H9 (cell line): ENCODE measurements around the gene STMN3. TPM values are rescaled to one million over a fixed set of nuclear protein-coding genes. Genes with fewer than 3 reads are reported as not detected.

Experiments
- DNase-seq: peaks from one replicate; pipeline ENCODE4 v3.0.0-alpha.2; 2017
- H2AFZ ChIP-seq: one replicate; pipeline ENCODE4 v1.6.1; 2013; ENCODE audit warnings: mild to moderate bottlenecking, low read length, control low read depth, moderate library complexity
- H2AK5ac ChIP-seq: 2 replicates; pipeline ENCODE4 v1.6.1; 2013; ENCODE audit warnings: low read length, control low read depth, mixed read lengths; ENCODE audit not compliant: insufficient read length
- H2BK120ac ChIP-seq: one replicate; pipeline ENCODE4 v1.6.1; 2013; ENCODE audit warnings: low read depth, mild to moderate bottlenecking, low read length, control low read depth, inconsistent platforms; ENCODE audit not compliant: poor library complexity, severe bottlenecking
- H2BK12ac ChIP-seq: 2 replicates; pipeline ENCODE4 v1.6.1; 2013; ENCODE audit warnings: low read length, control low read depth, mixed read lengths, low read depth; ENCODE audit not compliant: insufficient read length
- H2BK15ac ChIP-seq: 2 replicates; pipeline ENCODE4 v1.6.1; 2013; ENCODE audit warnings: low read depth, low read length, control low read depth
- H2BK20ac ChIP-seq: one replicate; pipeline ENCODE4 v1.6.1; 2013; ENCODE audit warnings: low read depth, mild to moderate bottlenecking, low read length, control low read depth, inconsistent platforms; ENCODE audit not compliant: poor library complexity, severe bottlenecking
- H2BK5ac ChIP-seq: 2 replicates; pipeline ENCODE4 v1.6.1; 2013; ENCODE audit warnings: low read length, control low read depth, mixed read lengths; ENCODE audit not compliant: insufficient read length
- H3K14ac ChIP-seq: 2 replicates; pipeline ENCODE4 v1.6.1; 2013; ENCODE audit warnings: low read length, control low read depth; ENCODE audit not compliant: insufficient read depth
- H3K18ac ChIP-seq: 2 replicates; pipeline ENCODE4 v1.6.1; 2013; ENCODE audit warnings: low read depth, mild to moderate bottlenecking, mixed read lengths, low read length, control low read depth; ENCODE audit not compliant: insufficient read length
- H3K23ac ChIP-seq: 2 replicates; pipeline ENCODE4 v1.6.1; 2013; ENCODE audit warnings: low read length, control low read depth, mixed read lengths, low read depth; ENCODE audit not compliant: insufficient read length
- H3K23me2 ChIP-seq: 2 replicates; pipeline ENCODE4 v1.6.1; 2013; ENCODE audit warnings: low read depth, mild to moderate bottlenecking, mixed read lengths, low read length, control low read depth; ENCODE audit not compliant: insufficient read length, poor library complexity, severe bottlenecking
- H3K27ac ChIP-seq: 2 replicates; pipeline ENCODE4 v1.5.1; 2013; ENCODE audit warnings: low read length, control low read depth, mixed read lengths, low read depth; ENCODE audit not compliant: insufficient read length
- H3K27me3 ChIP-seq: 2 replicates; pipeline ENCODE4 v1.6.1; 2013; ENCODE audit warnings: low read length, control low read depth, inconsistent platforms; ENCODE audit not compliant: insufficient read depth
- H3K4ac ChIP-seq: 2 replicates; pipeline ENCODE4 v1.6.1; 2013; ENCODE audit warnings: low read depth, mild to moderate bottlenecking, control low read depth, inconsistent platforms, low read length, moderate library complexity
- H3K4me1 ChIP-seq: 2 replicates; pipeline ENCODE4 v1.6.1; 2013; ENCODE audit warnings: low read length, control low read depth, inconsistent platforms; ENCODE audit not compliant: insufficient read depth
- H3K4me2 ChIP-seq: 2 replicates; pipeline ENCODE4 v1.6.1; 2013; ENCODE audit warnings: low read length, control low read depth, mixed read lengths; ENCODE audit not compliant: insufficient read length, insufficient read depth
- H3K56ac ChIP-seq: 2 replicates; pipeline ENCODE4 v1.6.1; 2013; ENCODE audit warnings: low read depth, mild to moderate bottlenecking, mixed read lengths, low read length, control low read depth; ENCODE audit not compliant: insufficient read length
- H3K79me1 ChIP-seq: 2 replicates; pipeline ENCODE4 v1.6.1; 2013; ENCODE audit warnings: low read depth, mild to moderate bottlenecking, moderate library complexity, low read length, control low read depth, inconsistent platforms; ENCODE audit not compliant: insufficient read depth, poor library complexity, severe bottlenecking
- H3K79me2 ChIP-seq: 2 replicates; pipeline ENCODE4 v1.6.1; 2013; ENCODE audit warnings: low read length, control low read depth, inconsistent platforms; ENCODE audit not compliant: insufficient read depth
- H3K9ac ChIP-seq: 2 replicates; pipeline ENCODE4 v1.6.1; 2013; ENCODE audit warnings: low read length, control low read depth, mixed read lengths; ENCODE audit not compliant: insufficient read length; ENCODE audit errors: extremely low read depth
- H3K9me3 ChIP-seq: one replicate; pipeline ENCODE4 v1.6.1; 2013; ENCODE audit warnings: low read depth, low read length, inconsistent platforms; ENCODE audit not compliant: control insufficient read depth
- H3T11ph ChIP-seq: one replicate; pipeline ENCODE4 v1.6.1; 2013; ENCODE audit warnings: mild to moderate bottlenecking, low read length, control low read depth, inconsistent platforms
- H4K20me1 ChIP-seq: one replicate; pipeline ENCODE4 v1.6.1; 2013; ENCODE audit not compliant: control insufficient read depth, insufficient read length, insufficient read depth
- H4K5ac ChIP-seq: 2 replicates; pipeline ENCODE4 v1.6.1; 2013; ENCODE audit warnings: low read depth, mild to moderate bottlenecking, mixed read lengths, low read length, control low read depth; ENCODE audit not compliant: insufficient read length
- H4K8ac ChIP-seq: replicated peaks from 2 replicates; pipeline ENCODE4 v1.6.1; 2013; ENCODE audit warnings: low read length, control low read depth, mixed read lengths, low read depth; ENCODE audit not compliant: insufficient read length
- H4K91ac ChIP-seq: 2 replicates; pipeline ENCODE4 v1.6.1; 2013; ENCODE audit warnings: low read depth, mild to moderate bottlenecking, moderate library complexity, mixed read lengths, low read length, control low read depth; ENCODE audit not compliant: insufficient read length
- H3K27ac Mint-ChIP-seq, 3 experiments: 2 replicates in 2 of 3; 3 replicates in 1 of 3; pipeline ENCODE4 v1.8.0; 2020 to 2021; ENCODE audit warnings: mixed read lengths in 3 of 3, mild to moderate bottlenecking in 1 of 3, moderate library complexity in 1 of 3
- H3K27me3 Mint-ChIP-seq: 2 replicates; pipeline ENCODE4 v1.8.0; 2021; ENCODE audit warnings: low read depth, mild to moderate bottlenecking, moderate library complexity, mixed read lengths
- H3K36me3 Mint-ChIP-seq, 3 experiments: 2 replicates in 2 of 3; 3 replicates in 1 of 3; pipeline ENCODE4 v1.8.0; 2020 to 2021; ENCODE audit warnings: low read depth in 3 of 3, mixed read lengths in 3 of 3; ENCODE audit not compliant: insufficient read depth in 1 of 3
- H3K4me1 Mint-ChIP-seq, 2 experiments: 2 replicates each; pipeline ENCODE4 v1.8.0; 2020; ENCODE audit warnings: mixed read lengths in 2 of 2
- H3K4me3 Mint-ChIP-seq, 2 experiments: 2 replicates in 1 of 2; 3 replicates in 1 of 2; pipeline ENCODE4 v1.8.0; 2020 to 2021; ENCODE audit warnings: mild to moderate bottlenecking in 2 of 2, mixed read lengths in 2 of 2, moderate library complexity in 1 of 2
- H3K9me3 Mint-ChIP-seq, 2 experiments: 2 replicates in 1 of 2; 3 replicates in 1 of 2; pipeline ENCODE4 v1.8.0; 2020; ENCODE audit warnings: mild to moderate bottlenecking in 2 of 2, mixed read lengths in 2 of 2, moderate library complexity in 1 of 2
- CTCF ChIP-seq: fragments of 200-600 bp; sonication (generic); conservative IDR thresholded peaks from 3 replicates; pipeline ENCODE4 v1.8.0; 2021; ENCODE audit warnings: antibody characterized with exemption, mild to moderate bottlenecking
- WGBS: extraction: QIAGEN DNeasy Blood & Tissue Kit; methylation state at CpG from one replicate; pipeline ENCODE4 v1.1.7; 2013; ENCODE audit warnings: missing lambda C conversion rate, low lambda C conversion rate, mixed read lengths; ENCODE audit not compliant: insufficient read length; ENCODE audit errors: extremely low coverage; 5-methylcytosine and 5-hydroxymethylcytosine counted together
- total RNA-seq: library from RNA; stranded (reverse); gene quantifications from 2 replicates; pipeline ENCODE4 v1.2.1, GENCODE V29; 2021

The STMN3 gene
- total RNA-seq, 1 experiment from 2014 or later, result 54.0 TPM

DNA sequence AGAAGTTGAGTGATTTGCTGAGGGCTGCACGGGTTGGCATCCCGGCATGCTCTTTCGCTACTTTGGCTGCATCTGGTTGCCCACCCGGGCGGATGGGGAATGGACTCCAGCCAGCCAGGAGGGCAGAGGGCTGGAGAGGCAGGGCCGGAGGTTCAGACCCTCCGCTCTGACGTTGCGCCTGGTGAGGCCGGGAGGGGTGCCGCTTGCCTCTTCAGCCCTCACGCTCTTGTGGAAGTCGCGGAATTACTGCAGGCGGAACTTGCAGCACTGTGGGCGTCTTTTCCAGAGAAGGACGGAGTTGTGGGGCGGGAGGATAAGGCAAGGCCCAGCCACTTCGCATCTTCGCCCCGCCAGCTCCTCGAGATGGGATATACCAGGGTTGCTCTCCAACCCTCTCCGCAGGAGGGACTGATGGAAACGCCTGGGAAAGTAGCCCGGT lies 5.5 kb upstream of the STMN3 start:
- no peak overlapping the region for H3K18ac ChIP-seq
- peak overlapping the region; percentile 57 to 95 (median 68); a peak in 3 of 7 replicates for H3K27ac Mint-ChIP-seq
- no peak overlapping the region for H4K5ac ChIP-seq
- peaks cover 18 to 28% of the 10 kb centered on the region in 2 experiments for H3K4me1 Mint-ChIP-seq
- no peaks in the 10 kb centered on the region for H3K79me1 ChIP-seq
- H3K27me3 Mint-ChIP-seq, result no peaks in the 10 kb centered on the region
- H2BK15ac ChIP-seq, result no peak overlapping the region
- no peak overlapping the region for H2AFZ ChIP-seq
- H3K9me3 ChIP-seq, result no peaks in the 10 kb centered on the region
- no peak overlapping the region for H4K8ac ChIP-seq
- peak overlapping the region; percentile 95 to 97 for H3K4me3 Mint-ChIP-seq
- H3K4me2 ChIP-seq, result peak overlapping the region; percentile 80
- H2BK12ac ChIP-seq, result no peak overlapping the region
- peak overlapping the region; percentile 20 for H3K9ac ChIP-seq
- H3K79me2 ChIP-seq, result no peaks in the 10 kb centered on the region
- H3K27ac ChIP-seq, result no peak overlapping the region
- no peak overlapping the region for H2BK5ac ChIP-seq
- H3K23ac ChIP-seq, result no peak overlapping the region
- H2BK120ac ChIP-seq, result no peak overlapping the region
- H3K23me2 ChIP-seq, result peaks cover 11% of the 10 kb centered on the region
- H4K20me1 ChIP-seq, result no peaks in the 10 kb centered on the region
- no peak overlapping the region for H2AK5ac ChIP-seq
- H3K4ac ChIP-seq, result no peak overlapping the region
- no peak for DNase-seq
- H4K91ac ChIP-seq, result no peak overlapping the region
- H3T11ph ChIP-seq, result no peak overlapping the region
- H3K36me3 Mint-ChIP-seq, result peaks cover 9 to 32% (median 29%) of the 10 kb centered on the region in 3 experiments; a peak in 6 of 7 replicates
- H3K14ac ChIP-seq, result no peak overlapping the region
- no peaks in the 10 kb centered on the region for H3K9me3 Mint-ChIP-seq
- H3K4me1 ChIP-seq, result no peaks in the 10 kb centered on the region; the same call in 1 of the 2 replicates
- H3K56ac ChIP-seq, result no peak overlapping the region
- TF ChIP-seq CTCF, result no peak
- H2BK20ac ChIP-seq, result no peak overlapping the region
- H3K27me3 ChIP-seq, result no peaks in the 10 kb centered on the region; the same call in 1 of the 2 replicates
- WGBS, result no CpG with 5 or more reads among the region's 25 CpGs
